ENCODE measurements around the gene TMEM123. TPM values are rescaled to one million over a fixed set of nuclear protein-coding genes. Genes with fewer than 3 reads are reported as not detected.

Gene TMEM123
- total and polyA plus RNA-seq, 2 of the 13 experiments (the other 11 are each of a cell fraction or from before 2014, with no cell fraction given): 365 to 2,761 TPM

- no peak for TF ChIP-seq ZBTB46 (CRISPR knock-in tag; IDR thresholded peaks at IDR 0.05; ENCODE audit: borderline replicate concordance)
- TF ChIP-seq AHDC1 (CRISPR knock-in tag; IDR thresholded peaks at IDR 0.05; ENCODE audit: borderline replicate concordance): peak; percentile 80; the same call in 1 of the 2 replicates
- no peak; the same call in 1 of the 2 replicates for TF ChIP-seq ZNF788 (CRISPR knock-in tag; IDR thresholded peaks at IDR 0.05; ENCODE audit: borderline replicate concordance)
- TF ChIP-seq TBL1XR1 (IDR thresholded peaks at IDR 0.05; ENCODE audit: borderline replicate concordance, low read length, partially characterized antibody): peak; percentile 22
- no peak for TF ChIP-seq SRY (CRISPR knock-in tag; IDR thresholded peaks at IDR 0.05)
- no peak for TF ChIP-seq PBX2 (CRISPR knock-in tag; IDR thresholded peaks at IDR 0.05)
- peak; percentile 77; the same call in 1 of the 2 replicates for TF ChIP-seq ZNF503 (CRISPR knock-in tag; IDR thresholded peaks at IDR 0.05)
- no peak for TF ChIP-seq ZNF674 (CRISPR knock-in tag; IDR thresholded peaks at IDR 0.05; ENCODE audit: low read depth)
- TF ChIP-seq ARID4A (CRISPR knock-in tag; IDR thresholded peaks at IDR 0.05; ENCODE audit: borderline replicate concordance): peak; percentile 42; the same call in 1 of the 2 replicates
- peak; percentile 87 for TF ChIP-seq ZGPAT (CRISPR knock-in tag; IDR thresholded peaks at IDR 0.05)
- TF ChIP-seq ZNF263 (CRISPR knock-in tag; IDR thresholded peaks at IDR 0.05): no peak
These were observed 10.0 kb upstream of the TMEM123 start (continued) for GRCh38 chr11:102462610-102463009.

All from HepG2 (cell line).